NCI-H128 (cell line): ENCODE results near the gene RNF212.

Experiments
- DNase-seq: peaks from one replicate; lab custom pipeline; 2025; ENCODE audit not compliant: unreplicated experiment; lab: John Stamatoyannopoulos, UW

The RNF212 gene

DNA sequence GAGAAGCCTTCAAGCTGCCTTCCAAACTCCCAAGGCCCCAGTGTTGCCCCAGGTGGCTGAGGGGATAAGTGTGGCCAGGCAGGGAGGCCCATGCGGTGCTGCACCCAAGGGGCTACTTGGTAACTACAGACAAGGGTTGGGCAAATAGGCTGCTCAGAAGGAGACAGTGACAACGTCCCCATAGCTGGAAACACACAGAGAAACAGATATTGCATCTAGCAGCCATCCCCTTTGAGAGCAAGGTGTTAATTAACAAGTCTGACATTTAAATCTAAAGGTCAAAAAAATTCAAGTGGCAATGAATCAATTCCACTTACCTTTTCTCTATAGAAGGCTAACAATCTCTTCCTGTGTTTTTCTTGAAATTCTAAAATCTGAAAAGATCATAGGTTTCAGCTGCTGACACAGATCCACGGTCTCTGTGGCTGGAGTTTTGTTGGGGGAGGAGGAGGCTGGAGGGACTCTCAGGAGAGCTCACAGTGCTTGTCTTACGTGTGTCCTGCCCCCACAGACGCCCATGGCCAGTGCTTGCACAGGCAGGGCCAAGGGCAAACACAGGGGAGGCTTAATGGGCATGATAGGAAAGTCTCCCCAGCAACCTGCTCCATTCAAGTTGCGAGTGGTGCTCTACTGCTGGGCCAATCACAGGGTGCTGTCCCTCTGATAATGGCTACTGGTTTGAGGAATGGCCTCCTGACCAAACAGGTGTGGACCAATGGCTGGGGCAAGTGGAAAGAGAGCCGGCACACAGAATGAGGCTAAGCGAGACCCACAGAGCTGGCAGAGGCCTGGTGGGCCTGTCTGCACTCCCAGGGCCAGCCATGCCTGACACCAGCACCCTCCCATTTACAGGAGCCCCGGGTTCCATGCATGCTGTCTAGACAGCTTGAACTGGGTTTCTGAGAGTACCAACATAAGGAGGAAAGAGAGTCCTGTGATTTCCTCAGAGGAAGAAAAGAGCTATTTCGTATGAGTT lies 22.6 kb downstream of the RNF212 start:
- no peak for DNase-seq

- DNase-seq = no peak
Measured at GRCh38 chr4:1090036-1090435, 23.3 kb downstream of the RNF212 start.

DNA sequence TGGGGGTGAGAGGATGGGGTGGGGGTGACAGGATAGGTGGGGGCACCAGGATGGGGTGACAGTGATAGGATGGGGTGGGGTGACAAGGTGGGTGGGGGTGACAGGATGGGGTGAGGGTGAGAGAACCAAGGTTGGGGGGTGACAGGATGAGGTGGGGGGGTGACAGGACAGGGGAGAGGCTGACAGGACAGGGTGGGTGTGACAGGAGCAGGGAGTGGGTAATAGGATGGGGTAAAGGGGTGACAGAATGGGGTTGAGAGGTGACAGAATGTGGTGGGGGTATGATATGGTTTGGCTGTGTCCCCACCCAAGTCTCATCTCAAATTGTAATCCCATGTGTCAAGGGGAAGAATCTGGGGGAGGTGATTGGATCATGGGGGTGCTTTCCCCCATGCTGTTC lies 26.0 kb downstream of the RNF212 start:
- no peak for DNase-seq

DNA sequence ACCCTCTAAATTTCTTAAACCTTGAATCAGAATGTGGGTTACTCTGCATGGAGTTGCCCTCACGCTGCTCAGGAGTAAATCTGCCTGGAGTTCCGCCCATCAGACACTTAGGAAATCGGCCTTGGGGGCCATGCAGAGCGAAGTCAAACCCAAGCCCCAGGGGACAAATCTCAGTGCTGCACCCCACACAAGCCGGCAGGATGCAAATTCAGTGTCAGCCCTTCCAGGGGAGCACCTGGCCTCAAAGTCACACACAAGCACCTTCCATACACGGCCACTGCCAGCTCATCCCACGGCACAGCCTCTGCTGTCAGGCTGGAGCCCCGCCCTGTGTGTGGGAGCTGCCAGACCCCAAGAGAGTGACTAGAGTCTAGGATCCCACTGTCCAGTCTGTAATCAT lies 27.4 kb downstream of the RNF212 start:
- no peak for DNase-seq

GRCh38 chr4:1085404-1085799 lies 28.0 kb downstream of the RNF212 start:
- DNase-seq = no peak

DNA sequence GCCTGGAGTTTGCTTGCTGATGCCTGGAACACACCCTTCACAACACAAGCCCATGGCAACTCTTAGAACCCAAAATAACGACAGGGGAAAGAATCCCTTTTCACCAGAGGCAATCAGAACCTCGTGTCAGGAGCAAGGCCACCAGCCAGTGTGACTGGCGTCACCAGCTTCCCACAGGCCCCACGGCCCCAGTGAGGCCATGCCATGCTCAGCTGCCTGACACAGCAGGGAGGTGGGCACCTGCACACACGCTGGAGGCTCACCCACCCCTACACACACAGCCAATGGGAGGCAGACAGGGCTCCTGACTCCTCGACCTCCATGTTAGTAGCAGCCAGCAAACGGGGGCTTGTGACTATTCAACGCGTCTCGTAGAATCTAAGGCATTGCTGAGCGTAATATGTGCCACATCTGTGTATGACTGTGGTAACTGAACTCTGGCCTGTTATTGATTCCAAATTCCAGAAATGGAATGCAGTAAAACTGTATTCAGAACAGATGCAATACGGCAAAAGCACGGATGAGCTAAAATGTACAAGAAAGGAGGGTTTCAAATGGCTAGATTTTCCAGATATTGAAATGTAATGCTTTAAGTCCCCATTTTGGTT lies 28.5 kb downstream of the RNF212 start:
- no peak for DNase-seq

- no peak for DNase-seq
Measured at GRCh38 chr4:1084394-1084793, 29.0 kb downstream of the RNF212 start.

- DNase-seq = no peak
Measured at GRCh38 chr4:1082215-1083182, 30.9 kb downstream of the RNF212 start.

DNA sequence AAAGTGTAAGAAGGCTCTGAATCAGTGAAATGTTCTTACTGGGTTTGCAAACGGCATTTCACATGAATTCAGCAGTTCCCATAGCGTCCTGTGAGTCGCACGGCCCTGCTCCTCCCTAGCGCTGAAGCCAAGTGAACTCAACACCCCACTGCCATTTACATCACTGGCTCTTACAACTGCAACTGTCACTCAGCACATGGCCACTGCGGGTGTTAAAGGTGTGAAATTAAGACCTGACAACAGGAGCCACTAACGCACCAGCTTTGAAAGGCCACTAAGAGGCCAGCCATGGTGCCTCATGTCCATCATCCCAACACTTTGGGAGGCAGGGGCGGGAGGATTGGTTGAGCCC lies 31.7 kb downstream of the RNF212 start:
- no peak for DNase-seq

GRCh38 chr4:1080961-1081688 lies 32.2 kb downstream of the RNF212 start:
- DNase-seq = no peak

DNA sequence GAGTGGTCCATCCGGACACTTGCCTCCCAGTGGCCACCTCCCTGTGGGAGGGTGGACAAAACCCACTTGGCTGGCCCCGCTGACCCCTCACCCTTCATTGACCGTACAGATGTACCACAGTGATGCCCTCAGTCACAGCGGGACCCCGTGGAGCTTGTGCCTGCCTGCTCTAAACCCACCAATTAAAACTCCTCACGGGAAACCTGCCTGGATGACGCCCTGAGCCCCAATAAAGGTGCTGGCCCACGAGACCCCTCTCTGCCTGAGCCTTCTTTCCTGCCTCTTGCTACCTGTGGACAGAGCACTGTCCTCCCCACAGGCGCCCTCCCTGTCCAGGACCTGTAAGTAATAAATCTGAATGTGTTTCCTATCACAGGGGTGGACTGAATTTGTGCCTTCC lies 32.9 kb downstream of the RNF212 start:
- DNase-seq = no peak

DNA sequence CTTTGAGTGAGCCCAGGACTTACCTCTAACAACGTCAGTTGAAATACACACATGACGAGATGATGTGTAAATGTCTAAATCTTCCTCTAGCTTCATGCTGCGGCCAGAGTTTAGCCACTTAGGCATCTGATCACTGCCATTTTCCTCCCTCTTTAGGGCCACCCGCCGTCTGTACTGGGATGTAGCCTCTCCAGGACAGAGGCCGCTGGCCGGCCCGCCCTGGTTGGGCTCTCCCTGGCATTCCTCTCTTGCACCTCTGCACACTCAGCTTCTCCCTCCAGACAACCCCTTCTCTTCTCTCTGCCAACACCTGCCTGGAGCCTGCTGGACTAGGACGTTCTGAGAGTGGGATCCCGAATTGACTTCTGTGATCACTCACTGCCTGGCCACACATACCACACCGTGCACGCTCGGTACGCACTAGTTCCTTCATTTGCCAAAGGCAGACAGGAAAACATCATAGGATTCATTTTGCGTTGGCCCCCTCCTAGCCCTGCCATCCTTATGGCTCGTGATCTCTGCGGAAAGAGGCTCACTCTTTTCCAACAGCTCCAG lies 33.6 kb downstream of the RNF212 start:
- DNase-seq = no peak

- no peak for DNase-seq
Measured at GRCh38 chr4:1078490-1078889, 34.9 kb downstream of the RNF212 start.

- no peak for DNase-seq
Measured at GRCh38 chr4:1077711-1078477, 35.5 kb downstream of the RNF212 start.

- no peak for DNase-seq
Measured at GRCh38 chr4:1075809-1076699, 37.3 kb downstream of the RNF212 start.

DNA sequence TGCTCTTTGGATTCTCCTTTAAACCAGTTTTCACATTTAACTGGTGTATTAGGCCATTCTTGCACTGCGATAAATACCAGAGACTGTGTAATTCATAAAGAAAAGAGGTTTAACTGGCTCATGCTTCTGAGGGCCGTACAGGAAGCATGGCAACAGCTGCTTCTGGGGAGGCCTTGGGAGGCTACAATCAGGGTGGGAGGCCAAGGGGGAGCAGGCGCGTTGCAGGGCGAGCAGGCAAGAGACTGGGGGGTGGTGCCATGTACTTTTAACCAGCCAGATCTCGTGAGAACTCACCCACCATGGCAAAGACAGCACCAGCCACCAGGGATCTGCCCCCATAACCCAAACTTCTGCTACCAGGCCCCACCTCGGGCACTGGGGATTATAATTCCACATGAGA lies 38.1 kb downstream of the RNF212 start:
- DNase-seq = no peak

DNA sequence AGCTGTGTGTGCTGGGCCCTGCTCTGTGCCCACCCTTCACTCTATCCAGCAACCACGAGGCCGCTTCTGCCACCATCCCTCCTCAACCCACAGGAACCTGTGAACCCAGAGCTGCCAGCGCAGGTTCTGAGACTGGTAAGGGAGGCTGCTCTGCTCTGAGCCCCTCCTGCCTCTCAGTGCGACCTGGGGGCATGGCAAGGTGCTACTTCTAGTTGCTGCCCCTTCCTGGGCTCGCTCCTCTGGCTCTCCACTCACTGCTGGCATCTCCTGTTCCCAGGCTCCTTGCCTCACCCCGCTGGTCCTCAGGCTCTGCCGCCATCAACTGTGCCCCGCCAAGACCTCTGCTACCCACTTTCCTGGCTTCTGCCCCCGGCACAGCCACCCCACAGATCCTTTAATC lies 39.3 kb downstream of the RNF212 start:
- DNase-seq = no peak

DNA sequence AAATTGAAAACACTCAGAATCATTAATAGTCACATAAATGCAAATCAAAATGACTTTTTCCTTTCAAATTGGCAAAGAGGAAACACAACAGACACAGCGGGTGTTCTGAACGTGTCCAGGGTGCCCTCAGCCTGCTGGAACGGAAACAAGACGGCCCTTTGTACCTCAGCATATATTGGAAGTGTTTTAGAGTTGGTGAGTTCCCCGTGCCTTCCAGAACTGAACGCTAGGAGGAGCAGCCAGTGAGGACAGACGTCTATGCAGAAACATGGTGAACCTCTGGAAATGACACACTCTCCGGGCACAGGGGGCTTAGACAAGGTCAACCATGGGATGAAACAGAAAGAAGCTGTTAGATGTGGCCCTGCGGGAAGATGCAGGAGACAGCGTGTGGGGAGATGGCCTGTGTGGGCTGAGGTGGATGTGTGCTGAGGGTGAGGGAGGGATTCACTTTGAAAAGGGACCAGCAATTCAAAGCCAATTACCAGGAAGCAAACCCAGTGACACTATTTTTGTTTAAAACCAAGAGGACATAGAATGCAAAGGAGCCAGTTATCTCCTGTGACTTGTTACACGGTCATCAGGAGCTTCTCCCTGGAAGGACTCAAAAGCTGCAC lies 40.4 kb downstream of the RNF212 start:
- no peak for DNase-seq
